Heart left ventricle (tissue), 16 donors: Measurements from ENCODE around the gene ZNF512B. TPM values are rescaled to one million over a fixed set of nuclear protein-coding genes. Genes with fewer than 3 reads are reported as not detected.
A peak's percentile ranks its signal among the peaks of the same experiment; 100 is the strongest.

Experiments
- ATAC-seq, 4 donors: fragments of 200-7000 bp; cut with Tn5 transposase; one replicate each; pipeline ENCODE4 v1.9.1; 2020 to 2022; ENCODE audit warnings: moderate library complexity in 4 of 4, mild to moderate bottlenecking in 3 of 4, moderate number of reproducible peaks in 1 of 4
- DNase-seq, 5 donors: peaks; one replicate each; pipeline ENCODE4 v3.0.0-alpha.2; 2020
- H3K27ac ChIP-seq, 12 donors: fragments of 200-600 bp; sonication (generic) in 4 of 12; one replicate each; pipeline versions ENCODE4 v1.5.0 to v1.8.0; 2016 to 2022; ENCODE audit warnings: mild to moderate bottlenecking in 2 of 12
- H3K27me3 ChIP-seq, 9 donors: fragments of 200-600 bp; sonication (generic) in 2 of 9; one replicate each; pipeline versions ENCODE4 v1.5.1 to v1.8.0; 2016 to 2022; ENCODE audit warnings: mild to moderate bottlenecking in 3 of 9
- H3K36me3 ChIP-seq, 9 donors: fragments of 200-600 bp; sonication (generic) in 2 of 9; one replicate each; pipeline versions ENCODE4 v1.5.0 to v1.8.0; 2018 to 2022; ENCODE audit warnings: mild to moderate bottlenecking in 2 of 9
- H3K4me1 ChIP-seq, 12 donors: fragments of 200-600 bp; sonication (generic) in 4 of 12; one replicate each; pipeline versions ENCODE4 v1.5.0 to v1.8.0; 2016 to 2022; ENCODE audit warnings: mild to moderate bottlenecking in 3 of 12
- H3K4me3 ChIP-seq, 12 donors: fragments of 200-600 bp; sonication (generic) in 4 of 12; one replicate each; pipeline versions ENCODE4 v1.5.0 to v1.8.0; 2017 to 2022; ENCODE audit warnings: mild to moderate bottlenecking in 9 of 12, moderate library complexity in 4 of 12
- H3K9me3 ChIP-seq, 12 donors: fragments of 200-600 bp; sonication (generic) in 4 of 12; one replicate each; pipeline versions ENCODE4 v1.5.0 to v1.8.0; 2016 to 2022; ENCODE audit warnings: mild to moderate bottlenecking in 1 of 12
- CTCF ChIP-seq, 12 donors: fragments of 200-600 bp; sonication (generic) in 4 of 12; IDR thresholded peaks; one replicate each; pipeline versions ENCODE4 v1.5.0 to v1.8.0; 2018 to 2022; ENCODE audit warnings: antibody characterized with exemption in 12 of 12, mild to moderate bottlenecking in 5 of 12
- POLR2A ChIP-seq, 2 donors: fragments of 450-650 bp; IDR thresholded peaks; one replicate each; pipeline ENCODE4 v1.6.1; 2017; ENCODE audit warnings: antibody characterized with exemption in 2 of 2, mild to moderate bottlenecking in 2 of 2, moderate library complexity in 2 of 2
- WGBS, 4 donors: extraction: QIAGEN DNeasy Blood & Tissue Kit in 2 of 4; methylation state at CpG; one replicate each; pipeline versions ENCODE4 v1.1.5 to v1.1.7; 2013 to 2018; 5-methylcytosine and 5-hydroxymethylcytosine counted together
- intact Hi-C, 10 donors: fragments of 100-400 bp; cut with DNase I; formaldehyde crosslinking; loops; one replicate each; pipeline versions ENCODE4 v1.11.1 to v1.14.2; 2022
- polyA plus RNA-seq, 2 donors: library from polyadenylated mRNA; stranded (reverse); fragments of 200-250 nt; gene quantifications; one replicate each; pipeline ENCODE4 v1.2.3, GENCODE V29; 2013
- total RNA-seq, 9 donors: library from RNA; depleted of rRNA in 2 of 9; stranded (reverse); fragments of >200 nt in 2 of 9; fragmentation: NEBNext Ultra II Directional in 3 of 9; extraction: Animal tissue kit (Norgen Biotek cat#: 25700) in 3 of 9; gene quantifications; one replicate each; pipeline versions ENCODE4 v1.1.0 to v1.2.4, GENCODE V29; 2016 to 2023
- donor health status: ischemic (EF 13 %, LVEDD 7.1; RV severe dilation, severe dysfunction).
- donor health status: healthy with polysubstance abuse.
- donor health status: DM: no; HTN: yes; CAD: no.
- donor health status: DM: no; HTN: no; CAD: no.
- donor health status: ischemic (EF 25% LVEDD 6.9; RV normal size, moderate dysfunction).
- donor health status: ischemic (EF 25% LVEDD 5.7; RV mildly dilated, moderate dysfunction).
- donor health status: healthy.
- donor health status: DM: yes; HTN: yes; CAD: no.
- donor health status: ischemic (EF 35%, LVEDD 5.7; RV mildly dilated, moderate dysfunction).
- donor health status: nonischemic (EF 11% LVEDD 7.7; RV severe dilation, severe dysfunction).
- donor health status: DM: yes; HTN: yes; CAD: no.
- donor health status: PGD.
- donor health status: ischemic (EF 29% LVEDD 5.4; RV normal size, mild dysfunction).
- donor health status: nonischemic (EF 23%, LVEDD 6.1; RV moderate dilation, normal function).

Gene ZNF512B
- total and polyA plus RNA-seq, 11 donors = 7.3 to 15.9 (median 12.0) TPM

DNA sequence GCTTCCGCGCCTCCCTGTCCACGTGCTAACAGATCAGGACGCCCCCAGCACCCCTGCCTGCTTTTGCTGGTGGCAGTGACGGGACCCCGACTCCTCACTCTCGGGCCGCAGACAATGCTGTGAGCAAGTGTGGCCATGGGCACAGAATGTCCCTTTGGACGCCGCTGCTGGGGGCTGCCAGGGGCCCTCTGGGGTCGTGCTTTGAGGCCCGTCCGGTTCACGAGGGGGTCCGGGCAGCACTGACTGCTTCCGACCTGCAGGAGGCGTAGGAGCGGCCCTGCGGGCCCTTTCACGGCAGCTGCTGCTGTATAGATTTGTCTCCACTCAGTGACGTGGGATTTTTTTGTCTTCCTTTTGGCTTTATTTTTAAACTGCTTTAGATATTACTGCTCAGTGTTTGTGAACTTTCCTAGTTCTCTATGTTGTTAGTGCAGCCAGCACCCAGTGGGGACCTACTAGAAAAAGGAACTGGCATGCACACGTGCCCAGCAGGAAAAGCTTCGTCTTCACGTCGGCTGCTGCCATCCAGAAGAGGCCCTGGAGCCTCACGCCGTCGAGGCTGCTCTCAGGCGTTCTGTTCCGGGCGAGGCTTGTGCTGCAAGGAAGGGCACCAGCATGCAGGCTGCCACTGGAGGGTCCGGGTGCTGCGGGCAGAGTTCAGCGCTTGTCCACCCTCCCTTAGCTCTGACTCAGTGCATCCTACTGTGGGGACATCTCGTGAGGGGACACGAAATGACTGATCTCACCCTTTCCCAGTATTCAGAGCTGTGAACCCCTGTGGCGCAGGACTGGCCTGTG, 35.3 kb downstream of the ZNF512B start:
- peak in 2 of 5 donors; percentile 30 to 50 for DNase-seq
- Histone ChIP-seq H3K27ac (peak overlapping the region in 1 of 12 donors; percentile 0), H3K27me3 (no peaks in the 10 kb centered on the region), H3K9me3 (no peaks in the 10 kb centered on the region), H3K4me3 (no peak overlapping the region), H3K36me3 (peaks cover 6 to 90% (median 78%) of the 10 kb centered on the region in 9 donors), H3K4me1 (peaks cover 0 to 16% (median 4%) of the 10 kb centered on the region in 12 donors)
- ATAC-seq = no peak
- TF ChIP-seq CTCF (IDR thresholded peaks at IDR 0.05) (peak in 10 of 12 donors; percentile 7 to 35 (median 18)), POLR2A (IDR thresholded peaks at IDR 0.05) (no peak)
- intact Hi-C loops = no loop called here
- WGBS, 4 donors = 74 to 82% (median 78%) methylated on average over 37 of the region's 37 CpGs

DNA sequence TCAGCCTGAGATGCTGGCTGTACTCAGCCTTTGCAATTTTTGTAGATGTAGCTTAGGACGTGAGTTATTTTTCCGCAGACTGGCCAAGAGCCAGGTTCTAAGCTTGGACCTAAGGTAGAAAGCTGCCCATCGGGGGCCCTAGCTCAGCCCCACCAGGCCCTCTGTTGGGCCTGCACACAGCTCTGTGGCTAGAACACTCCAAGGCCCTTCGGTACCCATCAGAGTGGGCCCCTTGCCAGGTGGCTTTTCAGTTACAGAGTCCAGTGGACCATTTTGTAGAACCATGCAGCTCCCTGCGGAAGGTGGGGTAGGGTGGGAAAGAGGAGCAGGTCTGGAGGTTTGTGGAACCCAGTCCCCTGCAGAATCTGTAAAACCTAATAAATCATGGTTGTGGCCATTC, 36.1 kb downstream of the ZNF512B start:
- 49 to 70% (median 64%) methylated on average over 4 to 5 of the region's 5 CpGs for WGBS, 4 donors
- peaks cover 6 to 90% (median 78%) of the 10 kb centered on the region in 9 donors for H3K36me3 ChIP-seq
- TF ChIP-seq POLR2A (IDR thresholded peaks at IDR 0.05) = no peak
- TF ChIP-seq CTCF (IDR thresholded peaks at IDR 0.05) = no peak
- H3K4me3 ChIP-seq = no peak overlapping the region
- no peak for ATAC-seq
- intact Hi-C loops = no loop called here
- H3K27me3 ChIP-seq = no peaks in the 10 kb centered on the region
- H3K4me1 ChIP-seq = peaks cover 0 to 16% (median 4%) of the 10 kb centered on the region in 12 donors
- no peaks in the 10 kb centered on the region for H3K9me3 ChIP-seq
- DNase-seq = peak in 3 of 5 donors; percentile 20 to 31 (median 24)
- peak overlapping the region in 1 of 12 donors; percentile 81 for H3K27ac ChIP-seq

GRCh38 chr20:63932606-63933160, 37.0 kb downstream of the ZNF512B start:
- H3K27ac ChIP-seq = peak overlapping the region in 1 of 12 donors; percentile 81
- no peak for TF ChIP-seq POLR2A (IDR thresholded peaks at IDR 0.05)
- TF ChIP-seq CTCF (IDR thresholded peaks at IDR 0.05) = no peak
- H3K9me3 ChIP-seq = no peaks in the 10 kb centered on the region
- 89 to 94% (median 91%) methylated on average over 9 to 17 of the region's 17 CpGs for whole genome bisulfite sequencing, 4 donors
- peaks cover 0 to 19% (median 4%) of the 10 kb centered on the region in 12 donors for H3K4me1 ChIP-seq
- no peak overlapping the region for H3K4me3 ChIP-seq
- H3K36me3 ChIP-seq = peaks cover 6 to 94% (median 80%) of the 10 kb centered on the region in 9 donors
- intact Hi-C loops = no loop called here
- ATAC-seq = no peak
- DNase-seq = peak in 2 of 5 donors; percentile 23 to 39
- H3K27me3 ChIP-seq = no peaks in the 10 kb centered on the region

DNA sequence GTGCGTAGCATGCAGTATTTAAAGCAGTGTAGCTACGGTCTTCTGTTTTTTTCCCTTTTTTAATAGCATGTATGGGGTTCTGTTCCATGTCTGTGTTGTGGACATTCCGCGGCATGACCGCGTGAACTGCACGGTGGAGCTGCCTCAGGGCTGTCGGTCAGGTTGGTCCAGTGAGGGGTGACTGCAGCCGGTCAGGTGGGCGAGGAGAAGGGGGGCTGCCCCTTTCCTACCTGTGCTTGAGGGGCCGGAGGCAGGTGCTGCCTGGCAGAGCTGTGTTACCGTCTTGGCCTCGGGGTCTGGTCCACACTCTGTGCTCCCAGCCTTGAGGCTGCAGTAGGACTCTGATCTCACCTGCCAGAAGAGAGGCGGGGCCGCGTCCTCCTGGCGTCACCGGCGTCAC, 38.0 kb downstream of the ZNF512B start:
- no peak for TF ChIP-seq POLR2A (IDR thresholded peaks at IDR 0.05)
- no peak for TF ChIP-seq CTCF (IDR thresholded peaks at IDR 0.05)
- H3K27ac ChIP-seq = peak overlapping the region in 6 of 12 donors; percentile 44 to 81 (median 60)
- intact Hi-C loops = no loop called here
- DNase-seq (peak in 2 of 5 donors; percentile 30 to 40), ATAC-seq (peak in 1 of 4 donors; percentile 3)
- no peaks in the 10 kb centered on the region for H3K9me3 ChIP-seq
- 90 to 94% (median 92%) methylated on average over 18 to 19 of the region's 19 CpGs for WGBS, 4 donors
- no peaks in the 10 kb centered on the region for H3K27me3 ChIP-seq
- H3K36me3 ChIP-seq = peaks cover 6 to 95% (median 75%) of the 10 kb centered on the region in 9 donors
- H3K4me1 ChIP-seq = peaks cover 0 to 19% (median 4%) of the 10 kb centered on the region in 12 donors
- no peak overlapping the region for H3K4me3 ChIP-seq
